Glomerular visceral epithelial cell (primary cell): ENCODE measurements around the gene WIPI1.
A peak's percentile ranks its signal among the peaks of the same experiment; 100 is the strongest.
"Not testable (repeated sequence)": the region's sequence is repeated elsewhere in the genome, so short reads cannot be mapped to it uniquely, and the experiment has no call there.

Source experiments
- DNase-seq: peaks from one replicate; pipeline ENCODE4 v3.0.0-alpha.2; 2016; ENCODE audit errors: extremely low spot score

WIPI1 gene

DNA sequence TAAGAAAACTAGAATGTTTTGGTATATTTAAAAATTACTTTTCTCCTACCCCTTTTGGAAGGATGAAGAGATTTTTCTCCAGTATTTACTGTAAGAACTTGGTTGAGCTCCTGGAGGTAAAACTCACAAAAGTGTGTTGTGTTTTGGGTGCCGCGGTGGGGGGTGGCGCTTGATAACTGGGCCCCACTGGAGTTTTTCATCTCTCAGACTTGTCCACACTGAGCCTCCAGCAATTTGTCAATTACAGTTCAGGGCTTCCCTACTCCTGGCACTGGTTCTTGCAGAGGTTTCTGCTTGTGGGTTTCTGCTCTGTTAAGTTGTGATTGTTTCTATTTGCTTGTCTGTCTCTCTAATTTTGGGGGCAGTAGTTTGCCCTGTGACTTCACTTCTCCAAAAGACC lies 40.0 kb downstream of the WIPI1 start:
- no peak for DNase-seq

DNA sequence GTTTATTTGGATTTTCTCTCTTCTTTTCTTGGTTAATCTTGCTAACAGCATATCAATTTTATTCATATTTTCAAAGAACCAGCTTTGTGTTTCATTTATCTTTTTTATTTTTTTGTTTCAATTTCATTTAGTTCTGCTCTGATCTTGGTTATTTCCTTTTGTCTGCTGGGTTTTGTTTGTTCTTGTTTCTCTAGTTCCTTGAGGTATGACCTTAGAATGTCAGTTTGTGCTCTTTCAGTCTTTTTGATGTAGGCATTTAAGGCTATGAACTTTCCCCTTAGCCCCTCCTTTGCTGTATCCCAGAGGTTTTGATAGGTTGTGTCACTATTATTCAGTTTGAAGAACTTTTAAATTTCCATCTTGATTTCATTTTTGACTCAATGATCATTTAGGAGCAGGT lies 42.4 kb downstream of the WIPI1 start:
- not testable (repeated sequence) for DNase-seq

DNA sequence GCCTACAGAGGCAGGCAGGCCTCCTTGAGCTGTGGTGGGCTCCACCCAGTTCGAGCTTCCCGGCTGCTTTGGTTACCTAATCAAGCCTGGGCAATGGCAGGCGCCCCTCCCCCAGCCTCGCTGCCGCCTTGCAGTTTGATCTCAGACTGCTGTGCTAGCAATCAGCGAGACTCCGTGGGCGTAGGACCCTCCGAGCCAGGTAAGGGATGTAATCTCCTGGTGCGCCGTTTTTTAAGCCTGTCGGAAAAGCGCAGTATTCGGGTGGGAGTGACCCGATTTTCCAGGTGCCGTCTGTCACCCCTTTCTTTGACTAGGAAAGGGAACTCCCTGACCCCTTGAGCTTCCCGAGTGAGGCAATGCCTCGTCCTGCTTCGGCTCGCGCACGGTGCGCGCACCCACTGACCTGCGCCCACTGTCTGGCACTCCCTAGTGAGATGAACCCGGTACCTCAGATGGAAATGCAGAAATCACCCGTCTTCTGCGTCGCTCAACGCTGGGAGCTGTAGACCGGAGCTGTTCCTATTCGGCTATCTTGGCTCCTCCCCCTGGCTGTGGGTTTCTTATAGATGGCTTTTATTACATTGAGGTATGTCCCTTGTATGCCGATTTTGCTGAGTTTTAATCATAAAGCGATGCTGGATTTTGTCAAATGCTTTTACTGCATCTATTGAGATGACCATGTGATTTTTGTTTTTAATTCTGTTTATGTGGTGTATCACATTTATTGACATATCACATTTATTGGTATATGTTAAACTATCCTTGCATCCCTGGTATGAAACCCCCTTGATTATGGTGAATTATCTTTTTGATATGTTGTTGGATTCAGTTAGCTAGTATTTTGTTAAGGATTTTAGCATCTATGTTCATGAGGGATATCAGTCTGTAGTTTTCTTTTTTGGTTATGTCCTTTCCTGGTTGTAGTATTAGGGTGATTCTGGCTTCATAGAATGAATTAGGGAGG lies 43.4 kb downstream of the WIPI1 start:
- peak; percentile 42 for DNase-seq

DNA sequence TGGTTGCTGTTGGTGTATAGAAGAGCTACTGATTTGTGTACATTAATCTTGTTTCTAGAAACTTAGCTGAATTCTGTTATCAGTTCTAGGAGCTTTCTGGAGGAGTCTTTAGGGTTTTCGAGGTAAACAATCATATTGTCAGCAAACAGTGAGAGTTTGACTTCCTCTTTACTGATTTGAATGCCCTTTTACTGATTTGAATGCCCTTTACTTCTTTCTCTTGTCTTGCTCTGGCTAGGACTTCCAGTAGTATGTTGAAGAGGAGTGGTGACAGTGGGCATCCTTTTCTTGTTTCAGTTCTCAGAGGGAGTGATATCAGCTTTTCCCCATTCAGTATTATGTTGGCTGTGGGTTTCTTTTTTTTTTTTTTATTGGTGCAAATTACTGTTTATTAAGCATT lies 49.6 kb downstream of the WIPI1 start:
- DNase-seq: not testable (repeated sequence)

DNA sequence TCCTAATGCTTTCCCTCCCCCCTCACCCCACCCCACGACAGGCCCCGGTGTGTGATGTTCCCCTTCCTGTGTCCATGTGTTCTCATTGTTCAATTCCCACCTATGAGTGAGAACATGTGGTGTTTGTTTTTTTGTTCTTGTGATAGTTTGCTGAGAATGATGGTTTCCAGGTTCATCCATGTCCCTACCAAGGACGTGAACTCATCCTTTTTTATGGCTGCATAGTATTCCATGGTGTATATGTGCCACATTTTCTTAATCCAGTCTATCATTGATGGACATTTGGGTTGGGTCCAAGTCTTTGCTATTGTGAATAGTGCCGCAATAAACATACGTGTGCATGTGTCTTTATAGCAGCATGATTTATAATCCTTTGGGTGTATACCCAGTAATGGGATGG lies 53.5 kb downstream of the WIPI1 start:
- DNase-seq: not testable (repeated sequence)

DNA sequence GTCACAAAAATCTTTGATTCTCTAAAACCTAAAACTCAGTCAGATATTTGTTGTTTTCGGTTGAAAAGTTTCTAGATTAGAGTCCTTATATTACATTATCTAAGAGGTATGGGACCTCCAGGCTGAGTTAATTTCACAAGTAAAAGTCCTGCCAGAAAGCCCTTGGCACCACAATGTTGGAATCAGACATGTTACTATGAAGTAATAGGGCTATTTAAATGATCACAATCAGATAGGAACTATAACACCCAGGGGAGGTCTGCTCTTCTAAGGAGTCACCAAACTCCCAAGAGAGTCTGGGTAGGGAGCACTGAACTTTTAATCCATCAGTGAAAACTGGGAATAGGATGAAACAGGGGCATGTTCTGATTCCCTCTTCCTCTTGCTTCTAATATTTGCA lies 54.2 kb downstream of the WIPI1 start:
- DNase-seq: no peak

DNA sequence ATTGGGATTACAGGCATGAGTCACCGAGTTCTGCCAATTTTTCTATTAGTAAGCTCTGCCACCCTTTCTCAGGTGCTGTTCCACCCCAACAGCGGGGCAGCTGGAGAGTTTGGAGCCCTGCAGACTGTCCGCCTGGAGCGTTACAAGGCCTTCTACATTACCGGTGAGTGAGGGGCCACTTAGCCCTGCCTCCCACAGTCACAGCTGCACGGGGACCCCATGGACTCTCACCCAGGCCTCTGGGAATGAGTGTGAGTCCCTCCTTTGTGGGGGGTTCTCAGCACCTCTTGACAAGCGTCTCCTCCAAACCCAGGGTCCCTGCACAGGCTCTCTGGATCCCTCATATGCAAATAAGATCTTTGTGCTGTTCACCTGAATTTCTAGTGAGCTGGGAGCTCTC lies 56.0 kb downstream of the WIPI1 start:
- DNase-seq: no peak

DNA sequence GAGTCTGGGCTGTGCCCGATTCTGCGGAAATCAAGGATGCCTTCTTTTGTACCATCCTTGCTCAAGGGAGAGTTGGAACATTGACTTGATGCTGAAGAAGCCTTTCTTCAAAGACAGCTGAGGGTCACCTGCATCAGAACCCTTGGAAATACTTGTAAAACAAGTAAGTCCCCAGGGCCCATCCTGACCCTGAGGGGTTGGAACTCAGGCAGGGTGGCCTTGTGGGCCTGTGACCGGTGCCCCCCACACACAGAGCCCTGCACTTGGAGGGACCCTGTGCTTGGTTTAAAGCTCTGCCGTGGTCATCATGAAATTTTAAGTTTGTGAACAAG lies 56.9 kb downstream of the WIPI1 start:
- no peak for DNase-seq

DNA sequence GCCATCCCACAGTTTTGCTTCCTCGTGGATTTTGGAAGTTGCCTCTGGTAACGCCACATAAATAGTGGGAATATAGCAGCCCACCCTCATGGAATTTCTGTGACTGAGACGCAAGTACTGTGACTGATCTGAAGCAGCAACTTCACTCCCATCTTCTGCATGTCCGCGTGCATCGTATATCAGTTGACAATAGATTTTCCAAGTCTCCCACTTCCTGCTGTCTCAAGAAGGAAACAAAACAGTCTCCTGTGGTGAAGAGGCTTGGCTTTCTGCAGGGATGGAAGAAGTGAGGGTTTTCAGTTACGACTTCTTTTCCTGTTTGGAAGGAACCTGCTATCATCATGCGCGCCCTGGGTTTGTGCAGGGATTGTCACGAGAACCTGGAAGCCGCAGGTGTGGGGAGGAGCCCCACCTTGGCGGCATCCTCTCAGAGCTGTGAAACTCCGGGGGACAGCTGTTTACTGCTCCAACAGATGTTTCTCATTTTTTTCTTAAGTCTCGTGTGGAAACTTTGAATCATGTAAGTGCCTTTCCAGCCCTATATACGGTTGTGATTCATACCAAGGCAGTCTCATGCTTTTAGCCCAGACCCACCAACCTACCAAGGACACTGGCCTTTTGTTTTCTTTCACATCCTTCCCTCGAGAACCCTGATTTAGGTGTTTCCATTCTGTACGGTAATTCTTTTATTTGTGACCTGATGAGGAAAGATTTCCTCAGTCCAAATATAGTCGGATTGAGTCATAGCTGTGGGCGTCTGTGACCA lies 57.5 kb downstream of the WIPI1 start:
- DNase-seq: no peak

DNA sequence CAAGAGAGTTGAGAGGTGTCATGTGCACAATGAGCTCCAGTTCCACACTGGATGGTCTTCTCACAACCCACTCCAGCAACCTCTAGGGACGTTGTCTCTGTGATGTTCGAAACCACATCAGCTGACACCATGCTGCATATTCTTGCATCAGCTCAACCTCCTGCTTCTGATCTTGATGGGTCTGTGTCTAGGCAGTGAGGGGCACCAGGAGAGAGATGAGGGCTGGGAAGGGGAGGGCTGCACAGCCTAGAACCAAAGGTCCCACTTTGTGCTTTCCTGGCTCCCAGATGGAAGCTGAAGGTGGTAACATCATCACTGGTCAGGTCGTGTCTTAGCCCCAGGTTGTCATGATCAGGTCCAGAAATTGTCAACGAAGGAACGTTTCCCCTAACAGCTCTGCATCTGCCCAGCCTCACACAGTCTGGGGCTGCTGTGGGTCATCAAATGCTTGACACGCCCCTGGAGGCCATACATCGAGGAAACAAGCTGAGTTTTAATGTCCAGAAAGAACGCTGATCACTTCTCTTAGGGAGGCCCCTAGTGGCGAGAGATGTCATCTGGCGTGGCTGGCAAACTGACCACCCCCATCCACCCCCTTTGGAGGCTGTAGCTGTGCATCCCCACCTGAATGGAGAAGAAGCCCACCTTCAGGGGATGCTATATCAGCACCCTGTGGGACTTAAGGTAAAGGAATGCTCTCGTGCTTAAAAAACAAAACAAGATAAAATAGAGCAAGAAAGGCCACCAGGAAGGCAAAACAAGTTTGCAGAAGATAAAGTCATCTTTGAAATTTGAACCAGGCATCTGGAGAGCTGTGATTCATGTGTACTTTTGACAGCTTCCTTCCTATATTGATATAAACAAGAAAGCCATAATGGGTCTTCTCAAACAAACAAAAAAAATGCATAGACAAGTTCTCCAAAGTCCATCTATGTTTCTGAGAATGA lies 58.3 kb downstream of the WIPI1 start:
- DNase-seq: peak; percentile 71

DNA sequence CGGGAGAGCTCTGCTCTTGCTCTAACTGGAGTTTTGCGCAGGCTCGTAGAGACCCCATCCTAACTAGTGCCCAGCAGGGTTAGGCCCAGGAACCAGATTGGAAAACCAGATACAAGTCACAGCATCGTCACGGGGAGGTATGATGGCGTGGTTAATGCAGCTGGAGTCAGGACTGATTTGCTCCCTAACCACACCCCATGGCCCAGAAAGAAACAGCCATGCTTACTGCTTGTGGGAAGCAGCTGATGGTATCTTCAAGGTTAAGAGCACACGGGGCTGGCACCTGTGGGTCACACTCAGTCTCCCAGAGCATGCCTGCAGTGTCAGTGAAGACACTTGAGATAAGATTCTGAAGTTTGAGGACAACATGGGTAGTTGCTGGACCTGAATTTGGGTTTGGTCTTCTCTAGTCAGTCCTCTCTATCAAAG lies 60.2 kb downstream of the WIPI1 start:
- no peak for DNase-seq

DNA sequence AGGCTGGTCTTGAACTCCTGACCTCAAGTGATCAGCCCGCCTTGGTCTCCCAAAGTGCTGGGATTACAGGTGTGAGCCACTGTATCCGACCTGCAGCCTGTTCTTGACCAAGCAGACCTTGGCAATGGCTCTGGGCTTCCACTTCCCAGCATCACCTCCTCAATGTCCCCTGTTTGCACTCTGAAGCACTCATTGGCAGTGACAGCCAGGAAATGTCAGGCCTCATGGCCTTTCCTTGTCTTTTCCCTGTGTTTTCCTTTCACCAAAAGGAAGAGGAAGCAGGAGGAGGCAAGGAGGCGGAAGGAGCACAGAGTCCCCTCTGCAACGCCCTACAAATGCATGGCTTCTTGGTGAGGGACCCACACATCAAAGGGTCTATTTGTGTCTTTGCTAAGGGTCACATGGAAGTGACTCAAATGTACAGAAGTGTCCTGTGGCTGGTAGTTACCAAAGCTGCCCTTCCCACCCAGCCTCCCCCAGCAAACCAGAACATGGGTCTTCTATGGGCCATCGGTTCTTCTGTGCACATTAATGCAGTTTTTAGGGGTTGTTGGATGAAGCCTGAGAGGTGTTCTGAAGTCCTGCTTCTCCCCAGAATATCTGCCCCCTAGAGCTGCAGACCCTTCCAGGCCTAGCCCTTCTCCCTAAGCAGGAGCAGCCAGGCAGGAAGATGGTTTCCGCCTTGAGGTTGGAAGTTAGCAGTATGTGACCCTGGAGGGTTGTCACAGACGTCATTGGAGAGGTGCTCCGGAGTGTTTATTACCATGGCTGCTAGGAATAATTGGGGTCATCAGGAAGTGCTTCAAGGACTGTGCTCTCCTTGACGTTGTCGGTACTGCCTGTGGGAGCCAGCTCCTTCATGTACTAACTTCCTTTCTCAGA lies 60.8 kb downstream of the WIPI1 start:
- no peak for DNase-seq

DNA sequence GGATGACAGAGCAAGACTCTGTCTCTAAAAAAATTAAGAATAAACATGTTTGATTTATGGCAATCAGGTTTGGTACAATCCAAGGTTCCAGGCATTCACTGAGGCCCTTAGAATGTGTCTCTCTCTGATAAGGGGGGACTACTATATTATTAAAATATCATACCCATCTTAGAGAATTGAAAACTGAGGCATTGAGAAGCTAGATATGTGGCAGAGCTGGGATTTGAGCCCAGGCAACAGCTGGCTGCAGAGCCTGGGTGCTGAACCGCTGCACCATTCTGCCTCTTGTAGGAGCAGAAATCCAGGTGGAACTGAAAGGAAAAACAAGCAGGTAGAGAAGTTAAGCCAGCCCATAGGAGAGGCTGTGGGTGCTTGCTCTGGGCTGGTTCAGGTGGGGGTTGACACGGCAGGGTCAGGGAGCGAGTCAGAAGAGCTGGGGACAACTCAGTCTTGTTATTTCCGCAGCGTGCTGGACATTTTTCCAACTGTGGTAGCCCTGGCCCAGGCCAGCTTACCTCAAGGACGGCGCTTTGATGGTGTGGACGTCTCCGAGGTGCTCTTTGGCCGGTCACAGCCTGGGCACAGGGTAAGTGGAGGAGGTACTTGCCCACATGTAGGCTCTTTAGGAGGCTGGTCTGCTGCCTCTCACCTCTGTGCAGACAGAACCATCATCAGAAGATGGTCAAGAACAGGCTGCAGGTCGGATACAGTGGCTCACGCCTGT lies 62.5 kb downstream of the WIPI1 start:
- no peak for DNase-seq

DNA sequence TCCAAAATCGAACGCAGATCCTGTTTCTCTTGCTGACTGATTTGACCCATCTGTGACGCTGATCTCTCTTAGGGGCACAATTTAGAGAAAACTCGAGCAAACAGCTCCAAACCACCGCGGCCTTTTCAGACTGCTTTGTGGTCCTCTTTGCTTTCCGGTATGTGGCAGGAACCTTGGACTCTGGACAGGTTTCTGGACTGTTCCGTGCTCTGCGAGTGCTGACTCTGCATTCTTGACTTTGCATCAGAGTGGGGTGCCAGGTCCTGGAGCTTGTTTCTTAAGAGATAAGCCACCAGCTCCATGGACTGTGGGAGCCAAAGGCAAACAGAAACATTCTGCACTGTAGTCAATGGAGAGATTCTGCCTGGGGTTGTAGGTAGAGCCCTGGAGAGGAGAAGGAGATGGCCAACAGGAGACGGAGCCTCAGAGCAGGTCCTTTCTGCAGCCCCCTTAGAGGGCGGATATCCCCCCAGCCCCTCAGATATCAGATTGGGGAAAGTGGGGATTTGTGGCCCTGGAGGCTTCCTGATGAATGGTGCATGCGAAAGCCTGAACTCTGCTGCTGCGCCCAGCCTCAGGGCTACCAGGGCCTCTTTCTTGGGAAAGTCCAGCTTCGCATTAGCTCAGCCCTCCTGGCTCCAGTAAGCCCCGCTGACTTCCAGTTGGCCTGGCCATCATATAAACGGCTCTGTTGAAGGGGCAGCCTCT lies 65.6 kb downstream of the WIPI1 start:
- no peak for DNase-seq

DNA sequence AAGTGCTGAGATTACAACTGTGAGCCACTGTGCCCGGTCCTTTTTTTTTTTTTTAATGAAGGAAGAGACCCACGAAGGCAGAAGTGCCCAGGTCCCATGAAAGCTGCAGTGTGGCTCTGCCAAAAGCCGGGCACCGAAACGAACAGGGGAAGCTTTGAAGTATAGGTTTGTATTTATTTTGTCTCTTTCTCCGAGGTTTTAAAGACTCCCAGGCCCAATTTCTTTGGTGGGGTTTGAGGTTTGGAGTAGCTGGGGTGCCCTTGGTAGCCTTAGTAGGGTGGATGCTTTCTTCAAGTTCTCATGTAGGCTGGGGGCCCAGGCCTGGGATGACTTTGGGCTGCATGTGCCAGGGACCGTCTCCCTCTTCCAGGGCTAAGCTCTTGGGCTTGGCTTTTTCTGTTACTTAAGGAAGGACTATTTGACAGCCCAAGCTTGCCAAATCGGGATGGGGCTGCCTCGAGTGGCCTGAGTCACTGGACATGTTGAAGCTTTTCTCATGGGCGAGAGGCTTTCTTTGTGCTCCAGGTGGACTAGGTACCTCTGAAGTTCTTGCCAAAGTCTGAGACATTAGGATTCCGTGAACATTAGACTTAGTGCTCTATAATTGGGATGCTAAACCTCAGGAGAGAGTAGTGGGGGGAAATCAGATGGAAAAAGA lies 66.3 kb downstream of the WIPI1 start:
- no peak for DNase-seq

DNA sequence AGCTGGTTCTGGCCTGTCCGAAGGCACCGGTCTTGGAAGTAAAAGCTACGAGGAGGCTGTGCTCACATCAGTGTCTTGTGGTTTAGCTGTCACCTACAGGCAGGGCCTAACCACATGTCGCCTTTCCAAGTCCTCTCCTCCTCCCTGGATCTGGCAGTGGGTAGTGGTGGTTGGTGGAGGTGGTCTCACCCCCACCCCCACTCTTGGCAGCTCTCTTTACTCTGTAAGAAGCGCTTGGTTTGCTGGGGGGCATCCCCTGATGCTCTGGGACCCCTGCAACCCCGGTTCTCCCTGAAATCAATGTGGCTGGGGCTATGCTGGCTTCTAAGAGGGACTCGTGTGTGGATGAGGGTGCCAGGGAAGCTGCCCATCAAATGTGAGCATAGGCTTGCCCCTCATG lies 68.3 kb downstream of the WIPI1 start:
- no peak for DNase-seq

DNA sequence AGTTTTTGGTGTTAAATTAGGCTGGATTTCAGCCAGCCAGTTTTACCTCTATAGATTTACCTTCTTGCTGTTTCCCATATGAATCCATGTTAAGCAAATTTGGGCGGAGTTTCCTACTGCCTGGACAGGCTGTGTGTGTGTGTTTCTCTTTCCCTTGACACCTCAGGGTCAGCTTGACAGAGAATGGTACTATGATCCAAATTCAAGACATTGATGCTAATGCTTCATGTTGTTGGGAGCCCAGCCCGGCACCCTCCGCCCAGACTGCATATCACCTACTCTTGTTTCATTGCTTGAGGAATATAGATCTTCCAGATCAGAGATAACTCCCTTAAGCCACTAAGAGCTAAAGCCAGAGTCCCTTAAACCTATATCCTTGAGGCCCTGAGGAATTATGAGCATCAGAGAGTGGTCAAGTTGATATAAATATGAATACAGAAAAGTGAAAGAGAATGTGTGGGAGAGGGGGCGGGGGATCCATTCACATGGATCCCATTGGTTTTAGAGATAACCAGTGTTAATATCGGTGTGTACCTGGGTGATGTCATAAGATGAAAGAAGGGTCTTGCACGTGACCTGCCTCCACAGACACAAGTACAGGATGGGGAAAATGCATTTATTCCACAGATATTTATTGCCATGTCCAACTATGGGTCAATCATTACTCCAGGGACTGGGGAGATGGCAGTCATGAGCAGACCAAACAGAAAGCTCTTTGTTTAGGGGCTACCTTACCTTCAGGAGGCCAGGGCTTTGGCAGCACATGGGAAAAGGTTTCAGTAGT lies 69.7 kb downstream of the WIPI1 start:
- no peak for DNase-seq

DNA sequence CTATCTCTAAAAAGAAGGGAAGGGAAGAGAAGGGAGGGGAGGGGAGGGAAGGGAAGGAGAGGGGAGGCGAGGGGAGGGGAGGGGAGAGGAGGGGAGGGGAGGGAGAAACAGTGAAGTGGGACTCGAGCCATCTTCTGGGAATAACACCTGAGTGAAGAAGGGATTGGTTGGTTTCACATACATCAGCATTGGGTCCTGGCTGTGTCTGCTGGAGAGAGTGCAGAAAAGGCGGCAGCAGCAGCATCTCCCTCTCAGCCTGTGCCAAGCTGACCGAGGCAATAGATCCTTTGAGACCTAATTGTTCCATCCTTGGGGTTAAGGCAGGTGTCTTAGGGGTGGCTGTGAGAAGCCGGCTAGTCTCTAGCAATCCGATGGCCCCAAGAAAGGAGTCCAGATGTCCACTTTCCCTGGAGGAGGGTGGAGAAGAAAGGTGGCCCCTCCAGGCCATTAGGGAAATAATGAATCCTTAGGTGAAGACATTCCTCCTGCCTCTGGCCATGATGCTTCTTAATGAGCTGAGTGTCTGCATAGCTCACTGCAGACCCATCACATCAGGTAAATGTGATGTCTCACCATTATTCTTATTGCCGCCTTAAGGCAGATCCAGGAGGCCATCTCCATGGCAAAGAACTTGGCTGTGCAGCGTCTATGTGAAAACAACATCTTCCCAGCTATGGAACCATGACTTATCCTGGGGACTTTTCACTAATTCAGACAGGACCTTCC lies 71.6 kb downstream of the WIPI1 start:
- DNase-seq: no peak
